Fibroblast of the aortic adventitia (primary cell): ENCODE results near the gene PTPN1. TPM values are rescaled to one million over a fixed set of nuclear protein-coding genes. Genes with fewer than 3 reads are reported as not detected.

ENCODE experiments used
- DNase-seq: peaks from one replicate; pipeline ENCODE4 v3.0.0-alpha.2; 2010; ENCODE audit warnings: low read depth
- H3K4me3 ChIP-seq: 2 replicates; pipeline ENCODE4 v1.5.1; 2011; ENCODE audit warnings: low read depth, mild to moderate bottlenecking, control low read depth, low read length, moderate library complexity
- total RNA-seq: library from RNA; depleted of rRNA; stranded (reverse); fragments of >200 nt; gene quantifications from 2 replicates; pipeline ENCODE4 v1.2.3, GENCODE V29; 2012; ENCODE audit warnings: low replicate concordance
- TF ChIP-seq, protein P1 (sequence below): IDR thresholded peaks from 2 replicates; pipeline ENCODE4 v1.5.1; 2011; ENCODE audit warnings: mild to moderate bottlenecking, low read length, control low read depth, inconsistent platforms; ENCODE audit not compliant: insufficient read depth

Gene PTPN1
- total RNA-seq, 1 donor = 19.9 TPM

DNA sequence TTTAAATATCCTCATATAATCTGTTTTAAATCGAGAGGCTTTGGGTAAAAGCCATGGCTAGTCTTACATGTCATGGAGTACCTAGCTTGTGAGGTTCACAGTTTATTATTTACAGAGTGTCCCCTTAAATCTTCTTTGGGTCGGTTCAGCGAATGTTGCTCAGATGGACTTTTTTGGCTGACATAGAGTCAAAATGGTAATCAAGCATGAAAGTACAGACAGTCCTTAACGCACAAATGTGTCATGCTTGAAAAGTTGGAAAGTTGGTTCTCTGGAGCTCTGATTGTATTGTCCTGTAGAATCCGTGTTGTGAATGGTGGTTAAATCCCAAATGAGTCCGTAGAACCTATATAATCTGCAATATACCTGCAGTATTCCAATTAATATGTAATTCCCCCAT is 22.0 kb downstream of the PTPN1 start:
- TF ChIP-seq, protein P1, sequence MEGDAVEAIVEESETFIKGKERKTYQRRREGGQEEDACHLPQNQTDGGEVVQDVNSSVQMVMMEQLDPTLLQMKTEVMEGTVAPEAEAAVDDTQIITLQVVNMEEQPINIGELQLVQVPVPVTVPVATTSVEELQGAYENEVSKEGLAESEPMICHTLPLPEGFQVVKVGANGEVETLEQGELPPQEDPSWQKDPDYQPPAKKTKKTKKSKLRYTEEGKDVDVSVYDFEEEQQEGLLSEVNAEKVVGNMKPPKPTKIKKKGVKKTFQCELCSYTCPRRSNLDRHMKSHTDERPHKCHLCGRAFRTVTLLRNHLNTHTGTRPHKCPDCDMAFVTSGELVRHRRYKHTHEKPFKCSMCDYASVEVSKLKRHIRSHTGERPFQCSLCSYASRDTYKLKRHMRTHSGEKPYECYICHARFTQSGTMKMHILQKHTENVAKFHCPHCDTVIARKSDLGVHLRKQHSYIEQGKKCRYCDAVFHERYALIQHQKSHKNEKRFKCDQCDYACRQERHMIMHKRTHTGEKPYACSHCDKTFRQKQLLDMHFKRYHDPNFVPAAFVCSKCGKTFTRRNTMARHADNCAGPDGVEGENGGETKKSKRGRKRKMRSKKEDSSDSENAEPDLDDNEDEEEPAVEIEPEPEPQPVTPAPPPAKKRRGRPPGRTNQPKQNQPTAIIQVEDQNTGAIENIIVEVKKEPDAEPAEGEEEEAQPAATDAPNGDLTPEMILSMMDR = no peak
- H3K4me3 ChIP-seq = no peak overlapping the region
- DNase-seq = no peak

DNA sequence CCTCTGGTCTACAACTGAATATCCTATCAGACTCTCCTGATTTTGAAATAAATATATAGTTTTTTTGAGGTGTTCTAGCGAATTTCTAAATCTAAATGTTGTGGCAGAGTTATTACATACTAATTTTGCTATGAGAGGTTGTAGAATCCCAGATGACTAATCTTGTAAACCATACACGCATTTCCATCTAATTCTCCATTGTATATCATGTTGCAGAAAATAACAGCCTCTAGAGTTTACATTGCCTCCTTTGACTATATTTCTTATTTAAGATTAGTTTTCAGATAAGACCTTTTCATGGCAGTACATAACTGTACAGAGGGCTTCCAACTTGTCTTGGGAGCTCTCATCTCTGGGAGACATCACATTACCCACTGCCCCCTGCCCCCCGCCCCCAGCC is 22.9 kb downstream of the PTPN1 start:
- TF ChIP-seq, protein P1 = no peak
- no peak overlapping the region for H3K4me3 ChIP-seq
- no peak for DNase-seq

DNA sequence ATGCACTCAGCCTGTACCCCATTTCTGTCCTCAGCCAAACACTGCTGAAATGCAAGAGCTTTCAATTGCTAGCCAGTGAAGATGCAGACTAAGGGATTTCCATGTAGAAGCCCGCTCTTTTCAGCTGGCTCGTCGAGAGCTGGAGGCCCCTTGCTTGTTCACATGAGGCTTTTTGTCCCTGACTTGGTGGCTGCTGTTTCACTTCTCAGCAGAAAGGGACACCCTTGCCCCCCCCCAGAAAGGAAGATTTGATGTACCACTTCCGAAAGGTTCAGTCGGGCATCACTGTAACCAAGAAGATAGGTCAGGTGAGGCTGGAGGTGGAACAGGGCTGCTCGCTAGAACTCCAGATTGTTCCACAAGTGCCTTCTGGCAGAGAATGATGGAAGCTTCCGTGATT is 23.3 kb downstream of the PTPN1 start:
- H3K4me3 ChIP-seq = no peak overlapping the region
- no peak for DNase-seq
- TF ChIP-seq, protein P1 = no peak

DNA sequence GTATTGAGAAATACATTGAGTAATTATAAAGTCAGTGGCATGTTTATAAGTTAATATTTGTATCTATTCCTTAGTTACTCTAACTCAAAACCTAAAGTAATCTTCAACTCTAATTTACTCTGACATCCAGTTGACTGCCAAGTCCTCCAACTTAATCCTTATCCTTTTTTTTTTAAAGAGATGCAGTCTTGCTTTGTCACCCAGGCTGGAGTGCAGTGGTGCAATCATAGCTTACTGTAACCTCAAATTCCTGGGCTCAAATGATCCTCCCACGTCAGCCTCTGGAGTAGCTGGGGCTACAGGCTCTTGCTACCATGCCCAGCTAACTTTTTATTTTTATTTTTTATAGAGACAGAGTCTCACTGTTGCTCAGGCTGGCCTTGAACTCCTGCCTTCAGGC is 24.4 kb downstream of the PTPN1 start:
- no peak overlapping the region for H3K4me3 ChIP-seq
- peak; percentile 84 for DNase-seq
- TF ChIP-seq, protein P1 = no peak

DNA sequence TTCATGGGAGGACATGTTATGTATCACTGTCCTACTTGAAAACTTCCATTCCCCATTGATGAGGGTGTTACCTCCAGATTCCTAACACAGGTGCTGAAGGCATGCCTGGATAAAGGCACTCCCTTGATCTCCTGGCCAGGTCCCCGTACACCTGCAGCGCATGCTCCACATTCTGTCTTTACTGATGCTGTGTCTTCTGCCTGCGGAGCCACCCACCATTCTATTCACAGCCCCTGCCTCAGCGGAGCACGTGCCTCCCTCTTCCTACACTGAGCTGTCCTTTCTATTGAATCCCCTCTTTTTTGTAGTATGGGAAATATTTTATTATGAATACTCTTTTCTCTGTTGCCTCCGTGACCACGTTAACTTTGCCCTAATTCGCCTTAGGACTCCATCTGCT is 25.0 kb downstream of the PTPN1 start:
- no peak overlapping the region for H3K4me3 ChIP-seq
- TF ChIP-seq, protein P1 = no peak
- no peak for DNase-seq

DNA sequence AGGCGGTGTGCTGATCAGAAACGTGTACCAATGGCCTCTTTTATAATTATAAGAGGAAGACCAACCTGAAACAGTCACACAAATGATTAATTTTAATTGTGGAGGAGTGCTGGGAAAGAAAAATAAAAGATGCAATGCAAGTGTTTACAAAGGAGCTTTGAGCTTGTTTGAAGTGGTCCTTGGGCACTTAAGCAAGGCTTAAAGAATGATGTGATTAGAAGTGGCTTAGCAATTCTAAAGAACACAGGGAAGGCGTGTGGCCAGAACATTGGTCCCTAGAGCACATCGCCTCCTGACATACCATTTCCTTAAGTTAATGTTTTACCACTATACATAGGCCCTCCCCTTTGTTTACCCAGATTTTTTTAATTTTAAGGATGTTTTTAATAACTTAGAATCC is 26.1 kb downstream of the PTPN1 start:
- H3K4me3 ChIP-seq = no peak overlapping the region
- no peak for DNase-seq
- TF ChIP-seq, protein P1 = no peak

DNA sequence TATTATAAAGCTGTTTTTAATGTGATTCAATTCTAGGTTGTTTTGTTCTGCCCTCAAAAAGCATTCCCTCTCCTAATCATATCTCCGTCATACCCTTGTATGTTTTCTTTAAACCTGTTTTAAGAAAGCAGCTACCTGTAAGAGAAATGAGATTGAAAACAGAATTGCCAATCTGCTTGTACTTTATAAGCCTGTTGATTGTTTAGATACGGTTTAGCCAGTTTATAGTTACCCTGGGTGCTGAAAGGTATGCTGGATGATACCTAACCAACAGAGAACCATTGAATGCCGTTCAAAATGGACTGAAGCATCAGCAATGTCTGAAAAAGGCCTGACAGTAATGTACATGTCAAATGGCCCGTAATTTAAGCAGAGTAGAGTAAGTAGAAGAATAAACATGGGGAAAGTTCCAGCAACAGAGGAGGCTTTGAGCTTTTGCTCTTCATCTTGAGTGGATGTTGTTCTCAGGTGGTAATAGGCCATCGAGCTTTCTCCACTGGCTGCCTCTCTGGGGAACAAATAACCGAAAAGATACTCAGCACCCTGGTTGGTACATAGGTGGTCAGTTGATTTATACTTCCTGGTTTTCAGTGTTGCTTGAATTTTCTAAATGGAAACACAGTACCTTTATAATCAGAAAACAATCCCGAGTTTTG is 27.5 kb downstream of the PTPN1 start:
- no peak overlapping the region for H3K4me3 ChIP-seq
- DNase-seq = no peak
- TF ChIP-seq, protein P1 = no peak
